H1 (cell line): ENCODE results near the gene TOMT. TPM values are rescaled to one million over a fixed set of nuclear protein-coding genes. Genes with fewer than 3 reads are reported as not detected.

Experiments used
- CTCF ChIA-PET: fragments of 300-600 bp; sonication (Branson Sonifier 250); formaldehyde crosslinking; loops from one replicate; lab custom pipeline; 2021; ENCODE audit not compliant: partially characterized antibody; lab: Charles Lee
- POLR2A ChIA-PET: fragments of 300-600 bp; sonication (Branson Sonifier 250); formaldehyde crosslinking; loops from one replicate; lab custom pipeline; 2021; ENCODE audit warnings: inconsistent platforms; ENCODE audit not compliant: partially characterized antibody; lab: Charles Lee
- DNase-seq, 2 experiments: peaks; one replicate each; pipeline versions ENCODE4 v3.0.0 to v3.0.0-alpha.2; 2010 to 2022; ENCODE audit warnings: low spot score in 2 of 2, low read depth in 1 of 2, mixed read lengths in 1 of 2
- FAIRE-seq: peaks from 2 replicates; lab custom pipeline; 2011; peaks lifted over from hg19 to GRCh38; lab: Jason Lieb, UNC
- H2AFZ ChIP-seq: 2 replicates; pipeline ENCODE4 v1.8.1; 2012; ENCODE audit warnings: low read length, inconsistent platforms
- H2AK5ac ChIP-seq: 2 replicates; pipeline ENCODE4 v1.6.1; 2013; ENCODE audit warnings: low read depth, low read length
- H2BK120ac ChIP-seq: replicated peaks from 2 replicates; pipeline ENCODE3; 2013; ENCODE audit warnings: low read depth, low read length, inconsistent platforms
- H2BK12ac ChIP-seq: 2 replicates; pipeline ENCODE4 v1.6.1; 2013; ENCODE audit warnings: low read depth, low read length
- H2BK15ac ChIP-seq: 2 replicates; pipeline ENCODE4 v1.6.1; 2013; ENCODE audit warnings: low read length
- H2BK20ac ChIP-seq: 2 replicates; pipeline ENCODE4 v1.6.1; 2013; ENCODE audit warnings: low read length
- H2BK5ac ChIP-seq: 2 replicates; pipeline ENCODE4 v1.6.1; 2013; ENCODE audit warnings: low read depth, low read length
- H3K14ac ChIP-seq: 2 replicates; pipeline ENCODE4 v1.6.1; 2013; ENCODE audit warnings: inconsistent platforms; ENCODE audit not compliant: insufficient read length
- H3K18ac ChIP-seq: 2 replicates; pipeline ENCODE4 v1.6.1; 2013; ENCODE audit warnings: low read length; ENCODE audit errors: extremely low read depth
- H3K23ac ChIP-seq: 2 replicates; pipeline ENCODE4 v1.6.1; 2013; ENCODE audit warnings: inconsistent platforms; ENCODE audit not compliant: insufficient read length
- H3K23me2 ChIP-seq: 2 replicates; pipeline ENCODE4 v1.6.1; 2013; ENCODE audit warnings: low read depth, low read length
- H3K27ac ChIP-seq: 2 replicates; pipeline ENCODE4 v1.6.1; 2011; ENCODE audit warnings: low read depth, low read length, inconsistent platforms
- H3K27me3 ChIP-seq, 4 experiments: replicated peaks in 1 of 4; 1 replicate in 1 of 4; 2 replicates in 3 of 4; pipeline versions ENCODE4 v1.6.1 to v1.8.1; 2011 to 2013; ENCODE audit warnings: low read length in 3 of 4, mild to moderate bottlenecking in 3 of 4, inconsistent platforms in 2 of 4, mixed read lengths in 2 of 4, moderate library complexity in 1 of 4; ENCODE audit not compliant: control insufficient read depth in 3 of 4, insufficient read depth in 3 of 4; ENCODE audit errors: extremely low read depth in 1 of 4
- H3K36me3 ChIP-seq, 4 experiments: 2 replicates each; pipeline versions ENCODE4 v1.6.1 to v1.8.1; 2011 to 2013; ENCODE audit warnings: mild to moderate bottlenecking in 4 of 4, low read length in 3 of 4, moderate library complexity in 2 of 4, control low read depth in 1 of 4, inconsistent platforms in 1 of 4; ENCODE audit not compliant: insufficient read depth in 4 of 4, control insufficient read depth in 2 of 4
- H3K4ac ChIP-seq: replicated peaks from 2 replicates; pipeline ENCODE3; 2013; ENCODE audit warnings: low read length, low read depth, mixed read lengths, inconsistent platforms; ENCODE audit not compliant: insufficient read length
- H3K4me1 ChIP-seq, 4 experiments: replicated peaks in 1 of 4; 1 replicate in 1 of 4; 2 replicates in 3 of 4; pipeline versions ENCODE4 v1.6.1 to v1.8.1; 2011 to 2013; ENCODE audit warnings: low read length in 3 of 4, inconsistent platforms in 2 of 4, mixed read lengths in 1 of 4; ENCODE audit not compliant: insufficient read depth in 4 of 4, control insufficient read depth in 3 of 4
- H3K4me2 ChIP-seq, 2 experiments: 2 replicates each; pipeline versions ENCODE4 v1.6.1 to v1.8.1; 2011 to 2013; ENCODE audit warnings: low read depth in 2 of 2, low read length in 2 of 2, control low read depth in 1 of 2, inconsistent platforms in 1 of 2, mild to moderate bottlenecking in 1 of 2; ENCODE audit not compliant: insufficient read depth in 1 of 2
- H3K4me3 ChIP-seq, 4 experiments: fragments of 200-600, 300-600 bp in 1 of 4; sonication (generic), shearing (Covaris generic), sonication (Bioruptor Twin) in 1 of 4; 2 replicates each; pipeline versions ENCODE4 v1.5.1 to v1.8.1; 2011 to 2016; ENCODE audit warnings: low read length in 4 of 4, low read depth in 3 of 4, control low read depth in 2 of 4, inconsistent platforms in 2 of 4, mild to moderate bottlenecking in 2 of 4, mixed read lengths in 1 of 4, moderate library complexity in 1 of 4; ENCODE audit not compliant: insufficient read depth in 2 of 4; ENCODE audit errors: extremely low read depth in 1 of 4
- H3K56ac ChIP-seq: replicated peaks from 2 replicates; pipeline ENCODE3; 2013; ENCODE audit warnings: low read depth, mild to moderate bottlenecking, mixed read lengths, low read length, inconsistent platforms; ENCODE audit not compliant: insufficient read length
- H3K79me1 ChIP-seq: 2 replicates; pipeline ENCODE4 v1.6.1; 2013; ENCODE audit warnings: low read depth, low read length, control low read depth
- H3K79me2 ChIP-seq, 2 experiments: 2 replicates each; pipeline versions ENCODE4 v1.6.1 to v1.8.1; 2012 to 2013; ENCODE audit warnings: low read length in 2 of 2, mild to moderate bottlenecking in 2 of 2, inconsistent platforms in 1 of 2; ENCODE audit not compliant: insufficient read depth in 2 of 2, control insufficient read depth in 1 of 2
- H3K9ac ChIP-seq, 4 experiments: replicated peaks in 1 of 4; 1 replicate in 1 of 4; 2 replicates in 3 of 4; pipeline versions ENCODE4 v1.6.1 to v1.8.1; 2011 to 2013; ENCODE audit warnings: low read depth in 3 of 4, low read length in 3 of 4, control low read depth in 2 of 4, mild to moderate bottlenecking in 2 of 4, moderate library complexity in 2 of 4, inconsistent platforms in 1 of 4; ENCODE audit errors: extremely low read depth in 1 of 4
- H3K9me3 ChIP-seq, 2 experiments: 2 replicates each; pipeline versions ENCODE4 v1.6.1 to v1.8.1; 2012 to 2013; ENCODE audit warnings: mild to moderate bottlenecking in 2 of 2, moderate library complexity in 2 of 2, control low read depth in 1 of 2, inconsistent platforms in 1 of 2, low read depth in 1 of 2, low read length in 1 of 2, mixed read lengths in 1 of 2; ENCODE audit not compliant: insufficient read depth in 2 of 2
- H4K20me1 ChIP-seq, 2 experiments: replicated peaks in 1 of 2; 2 replicates each; pipeline versions ENCODE3 to v1.8.1; 2011 to 2013; ENCODE audit warnings: inconsistent platforms in 2 of 2, low read length in 2 of 2, mild to moderate bottlenecking in 1 of 2; ENCODE audit not compliant: insufficient read depth in 2 of 2, control insufficient read depth in 1 of 2
- H4K5ac ChIP-seq: 2 replicates; pipeline ENCODE4 v1.6.1; 2013; ENCODE audit warnings: low read length, low read depth, mixed read lengths, inconsistent platforms; ENCODE audit not compliant: insufficient read length
- H4K8ac ChIP-seq: 2 replicates; pipeline ENCODE4 v1.8.0; 2013; ENCODE audit warnings: mild to moderate bottlenecking, moderate library complexity, low read length, inconsistent platforms; ENCODE audit not compliant: insufficient read depth; ENCODE audit errors: extremely low read depth
- H4K91ac ChIP-seq: replicated peaks from 2 replicates; pipeline ENCODE3; 2013; ENCODE audit warnings: low read length, mixed read lengths, inconsistent platforms; ENCODE audit not compliant: insufficient read length
- ATF2 ChIP-seq: IDR thresholded peaks from 2 replicates; pipeline ENCODE4 v1.6.1; 2012; ENCODE audit warnings: low read length, inconsistent platforms
- E2F6 ChIP-seq: IDR thresholded peaks from 2 replicates; pipeline ENCODE4 v1.6.1; 2012; ENCODE audit warnings: inconsistent platforms
- EGR1 ChIP-seq: IDR thresholded peaks from 2 replicates; pipeline ENCODE4 v1.6.1; 2011; ENCODE audit warnings: low read depth, low read length, borderline replicate concordance
- EZH2 ChIP-seq: fragments of 200-600 bp; sonication (generic); IDR thresholded peaks from 2 replicates; pipeline ENCODE4 v1.7.1; 2012; ENCODE audit warnings: low read depth, mild to moderate bottlenecking, moderate library complexity, low read length, inconsistent platforms; ENCODE audit not compliant: severe bottlenecking
- HDAC2 ChIP-seq, 2 experiments: fragments of 300-600 bp in 1 of 2; sonication (generic) in 1 of 2; IDR thresholded peaks; 2 replicates each; pipeline ENCODE4 v1.6.1; 2011 to 2012; ENCODE audit warnings: low read depth in 2 of 2, low read length in 2 of 2, mild to moderate bottlenecking in 2 of 2, moderate library complexity in 2 of 2, borderline replicate concordance in 1 of 2, inconsistent platforms in 1 of 2
- HDAC6 ChIP-seq: IDR thresholded peaks from one replicate; pipeline ENCODE4 v1.7.1; 2012; ENCODE audit warnings: low read depth, mild to moderate bottlenecking, inconsistent platforms, low read length, moderate library complexity
- JUN ChIP-seq: IDR thresholded peaks from 2 replicates; pipeline ENCODE4 v1.6.1; 2011; ENCODE audit warnings: low read depth, mild to moderate bottlenecking, improper control_type of control experiment, low read length
- NRF1 ChIP-seq: IDR thresholded peaks from 2 replicates; pipeline ENCODE4 v1.6.1; 2011; ENCODE audit warnings: mild to moderate bottlenecking, low read depth, low read length, improper control_type of control experiment
- USF2 ChIP-seq: IDR thresholded peaks from 2 replicates; pipeline ENCODE4 v1.6.1; 2011; ENCODE audit warnings: low read length, improper control_type of control experiment
- WGBS, 2 experiments: shearing (Covaris generic) in 1 of 2; methylation state at CpG; one replicate each; pipeline versions ENCODE4 v1.1.6 to v1.1.7; 2013 to 2015; ENCODE audit warnings: low lambda C conversion rate in 2 of 2, mixed read lengths in 2 of 2, inconsistent platforms in 1 of 2, low coverage in 1 of 2, missing lambda C conversion rate in 1 of 2; ENCODE audit not compliant: insufficient replicate concordance in 2 of 2, insufficient coverage in 1 of 2, insufficient read length in 1 of 2; ENCODE audit errors: extremely low coverage in 1 of 2, missing lambda C conversion rate in 1 of 2; 5-methylcytosine and 5-hydroxymethylcytosine counted together
- polyA plus RNA-seq, 7 experiments: library from polyadenylated mRNA; depleted of rRNA in 3 of 7; stranded (reverse) in 5 of 7; unstranded in 2 of 7; fragments of >200 nt in 5 of 7; fragments of 200-250 nt in 2 of 7; gene quantifications; 1 replicate in 5 of 7; 2 replicates in 1 of 7; 4 replicates in 1 of 7; pipeline versions ENCODE4 v1.2.1 to v1.2.3, GENCODE V29; 2011 to 2013; ENCODE audit warnings: missing spikeins in 2 of 7, mixed read lengths in 2 of 7
- total RNA-seq: library from RNA; stranded (reverse); fragmentation: NEBNext Ultra II Directional; extraction: Animal tissue kit (Norgen Biotek cat#: 25700); gene quantifications from 2 replicates; pipeline ENCODE4 v1.2.1, GENCODE V29; 2021

The TOMT gene
- total and polyA plus RNA-seq, 2 of the 8 experiments (the other 6 are each of a cell fraction or from before 2014, with no cell fraction given): 0.11 TPM; not detected in 1

- Histone ChIP-seq H3K36me3 (no peaks in the 10 kb centered on the region; a peak in 2 of 8 replicates), H3K79me1 (peaks cover 11% of the 10 kb centered on the region; the same call in 1 of the 2 replicates), H2BK15ac (no peak overlapping the region), H3K4me2 (no peak overlapping the region), H3K14ac (no peak overlapping the region), H3K27me3 (no peaks in the 10 kb centered on the region), H2BK5ac (no peak overlapping the region), H2AFZ (no peak overlapping the region), H3K4me3 (no peak overlapping the region), H3K9ac (no peak overlapping the region), H3K56ac (no peak overlapping the region), H3K27ac (no peak overlapping the region), H2BK120ac (no peak overlapping the region), H3K23ac (no peak overlapping the region), H4K5ac (no peak overlapping the region), H3K4ac (no peak overlapping the region), H3K79me2 (peaks cover 25 to 89% of the 10 kb centered on the region in 2 experiments), H2AK5ac (no peak overlapping the region), H4K91ac (no peak overlapping the region), H3K18ac (no peak overlapping the region), H4K8ac (no peak overlapping the region), H2BK20ac (no peak overlapping the region), H3K23me2 (peaks cover 4% of the 10 kb centered on the region; the same call in 1 of the 2 replicates), H3K4me1 (peaks cover 0 to 11% (median 0%) of the 10 kb centered on the region in 4 experiments; a peak in 3 of 7 replicates), H4K20me1 (peaks cover 4 to 13% of the 10 kb centered on the region in 2 experiments), H3K9me3 (no peaks in the 10 kb centered on the region), H2BK12ac (no peak overlapping the region)
- CTCF ChIA-PET: interaction anchor here (1.0 to 5.1 kb wide), 16 partner anchors 9 to 175 kb away, joined by 3 to 33 read pairs (median 5); no protein-coding TSS in a partner anchor
- POLR2A ChIA-PET: interaction anchor here (0.8 to 2.0 kb wide), 6 partner anchors 10 to 45 kb away, joined by 3 to 6 read pairs (median 5); partner anchors contain the start of gene ANAPC15
- no peak for FAIRE-seq
- no peak for DNase-seq
- 98% methylated on average over 4 of the region's 4 CpGs; no CpG with 5 or more reads in 1 of the 2 experiments for WGBS, 2 experiments
- no peak for TF ChIP-seq HDAC6
- TF ChIP-seq HDAC2 (IDR thresholded peaks at IDR 0.05; ENCODE audit: borderline replicate concordance in 1 of 2, low read depth in 2 of 2, low read length in 2 of 2): no peak
- no peak for TF ChIP-seq ATF2
- no peak for TF ChIP-seq EGR1
- TF ChIP-seq EZH2: no peak
- no peak for TF ChIP-seq E2F6
- no peak for TF ChIP-seq USF2
- no peak for TF ChIP-seq JUN
- TF ChIP-seq NRF1: no peak
These were observed 30.0 kb upstream of the TOMT start for GRCh38 chr11:72075756-72076155.
